SK-N-SH treated with all-trans-retinoic acid at 6 μM for 48 hours (cell line): ENCODE measurements around the gene CEP128.

Experiments used
- ATAC-seq: fragments of 200-7000 bp; cut with Tn5 transposase; 3 replicates; pipeline ENCODE4 v1.9.1; 2020; ENCODE audit warnings: mild to moderate bottlenecking, moderate library complexity
- ARNTL ChIP-seq: fragments of 450-650 bp; formaldehyde crosslinking; IDR thresholded peaks from 2 replicates; pipeline ENCODE4 v1.5.0; 2020; ENCODE audit warnings: low read depth, mild to moderate bottlenecking, moderate library complexity, borderline replicate concordance
- BACH2 ChIP-seq: fragments of 250-450 bp; sonication (Bioruptor Pico); IDR thresholded peaks from 2 replicates; pipeline ENCODE4 v1.9.0; 2021; ENCODE audit warnings: mild to moderate bottlenecking, borderline replicate concordance
- CSDC2 ChIP-seq: fragments of 250-450 bp; sonication (Bioruptor Pico); IDR thresholded peaks from 2 replicates; pipeline ENCODE4 v1.5.0; 2020; ENCODE audit warnings: mild to moderate bottlenecking, moderate library complexity
- CSRNP3 ChIP-seq: fragments of 250-450 bp; sonication (Bioruptor Pico); IDR thresholded peaks from 2 replicates; pipeline ENCODE4 v1.5.1; 2021; ENCODE audit warnings: mild to moderate bottlenecking, moderate library complexity
- ESRRG ChIP-seq: fragments of 250-450 bp; sonication (Bioruptor Pico); IDR thresholded peaks from 2 replicates; pipeline ENCODE4 v1.6.1; 2021; ENCODE audit warnings: mild to moderate bottlenecking
- GLIS3 ChIP-seq: fragments of 250-450 bp; sonication (Bioruptor Pico); IDR thresholded peaks from 2 replicates; pipeline ENCODE4 v1.5.0; 2020; ENCODE audit warnings: mild to moderate bottlenecking, moderate library complexity
- ISL1 ChIP-seq: fragments of 250-450 bp; sonication (Bioruptor Pico); IDR thresholded peaks from 2 replicates; pipeline ENCODE4 v2.1.2; 2022; ENCODE audit warnings: mild to moderate bottlenecking, moderate library complexity
- OSR1 ChIP-seq: fragments of 250-450 bp; sonication (Bioruptor Pico); IDR thresholded peaks from 2 replicates; pipeline ENCODE4 v1.8.0; 2022; ENCODE audit warnings: moderate library complexity, mild to moderate bottlenecking, inconsistent platforms
- PPARA ChIP-seq: fragments of 250-450 bp; sonication (Bioruptor Pico); IDR thresholded peaks from 2 replicates; pipeline ENCODE4 v1.5.0; 2020; ENCODE audit warnings: mild to moderate bottlenecking, borderline replicate concordance
- RARB ChIP-seq: fragments of 250-450 bp; sonication (Bioruptor Pico); IDR thresholded peaks from 2 replicates; pipeline ENCODE4 v1.8.0; 2021; ENCODE audit warnings: mild to moderate bottlenecking, moderate library complexity
- SNAI2 ChIP-seq: fragments of 250-450 bp; sonication (Bioruptor Pico); IDR thresholded peaks from 2 replicates; pipeline ENCODE4 v1.5.0; 2020; ENCODE audit warnings: mild to moderate bottlenecking, moderate library complexity
- TCF4 ChIP-seq: fragments of 250-450 bp; sonication (Bioruptor Pico); IDR thresholded peaks from 2 replicates; pipeline ENCODE4 v1.8.0; 2021; ENCODE audit warnings: mild to moderate bottlenecking, moderate library complexity, borderline replicate concordance
- TOX ChIP-seq: fragments of 250-450 bp; sonication (Bioruptor Pico); IDR thresholded peaks from 2 replicates; pipeline ENCODE4 v1.8.0; 2021; ENCODE audit warnings: mild to moderate bottlenecking, moderate library complexity, borderline replicate concordance
- ZFP3 ChIP-seq: fragments of 250-450 bp; sonication (Bioruptor Pico); IDR thresholded peaks from 2 replicates; pipeline ENCODE4 v1.5.0; 2020; ENCODE audit warnings: mild to moderate bottlenecking, moderate library complexity
- ZFP30 ChIP-seq: fragments of 450-650 bp; formaldehyde crosslinking; IDR thresholded peaks from 2 replicates; pipeline ENCODE4 v1.5.0; 2022; ENCODE audit warnings: mild to moderate bottlenecking, moderate library complexity
- ZNF565 ChIP-seq: fragments of 450-650 bp; formaldehyde crosslinking; conservative IDR thresholded peaks from 2 replicates; pipeline ENCODE4 v1.5.0; 2020; ENCODE audit warnings: low read depth, mild to moderate bottlenecking, moderate library complexity
- ZNF70 ChIP-seq: fragments of 450-650 bp; formaldehyde crosslinking; IDR thresholded peaks from 2 replicates; pipeline ENCODE4 v1.5.0; 2020; ENCODE audit warnings: mild to moderate bottlenecking, moderate library complexity
- ZNF8 ChIP-seq: fragments of 450-650 bp; formaldehyde crosslinking; IDR thresholded peaks from 2 replicates; pipeline ENCODE4 v1.5.0; 2020; ENCODE audit warnings: mild to moderate bottlenecking, moderate library complexity
- TF ChIP-seq, protein P1 (sequence below): fragments of 250-450 bp; sonication (Bioruptor Pico); IDR thresholded peaks from 2 replicates; pipeline ENCODE4 v1.5.0; 2020; ENCODE audit warnings: mild to moderate bottlenecking, moderate library complexity
- TF ChIP-seq, protein P2 (sequence below): fragments of 250-450 bp; sonication (Bioruptor Pico); IDR thresholded peaks from 2 replicates; pipeline ENCODE4 v1.8.0; 2021; ENCODE audit warnings: low read depth, mild to moderate bottlenecking, moderate library complexity, borderline replicate concordance
- TF ChIP-seq, protein P3 (sequence below): fragments of 250-450 bp; sonication (Bioruptor Pico); IDR thresholded peaks from 2 replicates; pipeline ENCODE4 v1.8.0; 2020; ENCODE audit warnings: mild to moderate bottlenecking, moderate library complexity, borderline replicate concordance
- TF ChIP-seq, protein P4 (sequence below): fragments of 250-450 bp; sonication (Bioruptor Pico); IDR thresholded peaks from 2 replicates; pipeline ENCODE4 v1.5.1; 2020; ENCODE audit warnings: low read depth, mild to moderate bottlenecking, moderate library complexity

CEP128 gene

GRCh38 chr14:80521456-80521855 is 420.1 kb downstream of the CEP128 start (continued):
- TF ChIP-seq, protein P1, sequence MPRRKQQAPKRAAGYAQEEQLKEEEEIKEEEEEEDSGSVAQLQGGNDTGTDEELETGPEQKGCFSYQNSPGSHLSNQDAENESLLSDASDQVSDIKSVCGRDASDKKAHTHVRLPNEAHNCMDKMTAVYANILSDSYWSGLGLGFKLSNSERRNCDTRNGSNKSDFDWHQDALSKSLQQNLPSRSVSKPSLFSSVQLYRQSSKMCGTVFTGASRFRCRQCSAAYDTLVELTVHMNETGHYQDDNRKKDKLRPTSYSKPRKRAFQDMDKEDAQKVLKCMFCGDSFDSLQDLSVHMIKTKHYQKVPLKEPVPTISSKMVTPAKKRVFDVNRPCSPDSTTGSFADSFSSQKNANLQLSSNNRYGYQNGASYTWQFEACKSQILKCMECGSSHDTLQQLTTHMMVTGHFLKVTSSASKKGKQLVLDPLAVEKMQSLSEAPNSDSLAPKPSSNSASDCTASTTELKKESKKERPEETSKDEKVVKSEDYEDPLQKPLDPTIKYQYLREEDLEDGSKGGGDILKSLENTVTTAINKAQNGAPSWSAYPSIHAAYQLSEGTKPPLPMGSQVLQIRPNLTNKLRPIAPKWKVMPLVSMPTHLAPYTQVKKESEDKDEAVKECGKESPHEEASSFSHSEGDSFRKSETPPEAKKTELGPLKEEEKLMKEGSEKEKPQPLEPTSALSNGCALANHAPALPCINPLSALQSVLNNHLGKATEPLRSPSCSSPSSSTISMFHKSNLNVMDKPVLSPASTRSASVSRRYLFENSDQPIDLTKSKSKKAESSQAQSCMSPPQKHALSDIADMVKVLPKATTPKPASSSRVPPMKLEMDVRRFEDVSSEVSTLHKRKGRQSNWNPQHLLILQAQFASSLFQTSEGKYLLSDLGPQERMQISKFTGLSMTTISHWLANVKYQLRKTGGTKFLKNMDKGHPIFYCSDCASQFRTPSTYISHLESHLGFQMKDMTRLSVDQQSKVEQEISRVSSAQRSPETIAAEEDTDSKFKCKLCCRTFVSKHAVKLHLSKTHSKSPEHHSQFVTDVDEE (CRISPR knock-in tag), result no peak
- TF ChIP-seq TOX (CRISPR knock-in tag), result no peak
- TF ChIP-seq, all 23 proteins: peak for 0

GRCh38 chr14:80519002-80519401 is 422.5 kb downstream of the CEP128 start:
- TF ChIP-seq, protein P1 (CRISPR knock-in tag), result no peak
- TF ChIP-seq, all 23 proteins: peak for 0
- ATAC-seq, result no peak

- TF ChIP-seq ZFP30, result no peak
- TF ChIP-seq, protein P2, sequence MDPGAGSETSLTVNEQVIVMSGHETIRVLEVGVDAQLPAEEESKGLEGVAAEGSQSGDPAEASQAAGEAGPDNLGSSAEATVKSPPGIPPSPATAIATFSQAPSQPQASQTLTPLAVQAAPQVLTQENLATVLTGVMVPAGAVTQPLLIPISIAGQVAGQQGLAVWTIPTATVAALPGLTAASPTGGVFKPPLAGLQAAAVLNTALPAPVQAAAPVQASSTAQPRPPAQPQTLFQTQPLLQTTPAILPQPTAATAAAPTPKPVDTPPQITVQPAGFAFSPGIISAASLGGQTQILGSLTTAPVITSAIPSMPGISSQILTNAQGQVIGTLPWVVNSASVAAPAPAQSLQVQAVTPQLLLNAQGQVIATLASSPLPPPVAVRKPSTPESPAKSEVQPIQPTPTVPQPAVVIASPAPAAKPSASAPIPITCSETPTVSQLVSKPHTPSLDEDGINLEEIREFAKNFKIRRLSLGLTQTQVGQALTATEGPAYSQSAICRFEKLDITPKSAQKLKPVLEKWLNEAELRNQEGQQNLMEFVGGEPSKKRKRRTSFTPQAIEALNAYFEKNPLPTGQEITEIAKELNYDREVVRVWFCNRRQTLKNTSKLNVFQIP (CRISPR knock-in tag), result no peak
- TF ChIP-seq CSDC2 (CRISPR knock-in tag), result no peak
- no peak for TF ChIP-seq ZNF8 (CRISPR knock-in tag)
- no peak for TF ChIP-seq TCF4
- no peak for TF ChIP-seq ARNTL
- no peak for TF ChIP-seq TOX (CRISPR knock-in tag)
- no peak for TF ChIP-seq ZNF70 (CRISPR knock-in tag)
- TF ChIP-seq CSRNP3, result no peak
- TF ChIP-seq SNAI2, result no peak
- TF ChIP-seq ISL1 (CRISPR knock-in tag), result no peak
- TF ChIP-seq ESRRG (CRISPR knock-in tag), result no peak
- no peak for TF ChIP-seq RARB (CRISPR knock-in tag)
- no peak for TF ChIP-seq GLIS3 (CRISPR knock-in tag)
- TF ChIP-seq OSR1 (CRISPR knock-in tag), result no peak
- no peak for TF ChIP-seq ZFP3 (CRISPR knock-in tag)
- no peak for TF ChIP-seq PPARA (CRISPR knock-in tag)
- ATAC-seq, result no peak
Measured at GRCh38 chr14:80518173-80518572, 423.4 kb downstream of the CEP128 start.

GRCh38 chr14:80507292-80507869 is 434.2 kb downstream of the CEP128 start:
- no peak for ATAC-seq
- no peak for TF ChIP-seq ZFP30
- no peak for TF ChIP-seq TOX (CRISPR knock-in tag)
- no peak for TF ChIP-seq ZFP3 (CRISPR knock-in tag)
- TF ChIP-seq, protein P3, sequence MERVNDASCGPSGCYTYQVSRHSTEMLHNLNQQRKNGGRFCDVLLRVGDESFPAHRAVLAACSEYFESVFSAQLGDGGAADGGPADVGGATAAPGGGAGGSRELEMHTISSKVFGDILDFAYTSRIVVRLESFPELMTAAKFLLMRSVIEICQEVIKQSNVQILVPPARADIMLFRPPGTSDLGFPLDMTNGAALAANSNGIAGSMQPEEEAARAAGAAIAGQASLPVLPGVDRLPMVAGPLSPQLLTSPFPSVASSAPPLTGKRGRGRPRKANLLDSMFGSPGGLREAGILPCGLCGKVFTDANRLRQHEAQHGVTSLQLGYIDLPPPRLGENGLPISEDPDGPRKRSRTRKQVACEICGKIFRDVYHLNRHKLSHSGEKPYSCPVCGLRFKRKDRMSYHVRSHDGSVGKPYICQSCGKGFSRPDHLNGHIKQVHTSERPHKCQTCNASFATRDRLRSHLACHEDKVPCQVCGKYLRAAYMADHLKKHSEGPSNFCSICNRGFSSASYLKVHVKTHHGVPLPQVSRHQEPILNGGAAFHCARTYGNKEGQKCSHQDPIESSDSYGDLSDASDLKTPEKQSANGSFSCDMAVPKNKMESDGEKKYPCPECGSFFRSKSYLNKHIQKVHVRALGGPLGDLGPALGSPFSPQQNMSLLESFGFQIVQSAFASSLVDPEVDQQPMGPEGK (CRISPR knock-in tag), result no peak
- TF ChIP-seq GLIS3 (CRISPR knock-in tag), result no peak
- no peak for TF ChIP-seq ARNTL
- TF ChIP-seq, protein P4, sequence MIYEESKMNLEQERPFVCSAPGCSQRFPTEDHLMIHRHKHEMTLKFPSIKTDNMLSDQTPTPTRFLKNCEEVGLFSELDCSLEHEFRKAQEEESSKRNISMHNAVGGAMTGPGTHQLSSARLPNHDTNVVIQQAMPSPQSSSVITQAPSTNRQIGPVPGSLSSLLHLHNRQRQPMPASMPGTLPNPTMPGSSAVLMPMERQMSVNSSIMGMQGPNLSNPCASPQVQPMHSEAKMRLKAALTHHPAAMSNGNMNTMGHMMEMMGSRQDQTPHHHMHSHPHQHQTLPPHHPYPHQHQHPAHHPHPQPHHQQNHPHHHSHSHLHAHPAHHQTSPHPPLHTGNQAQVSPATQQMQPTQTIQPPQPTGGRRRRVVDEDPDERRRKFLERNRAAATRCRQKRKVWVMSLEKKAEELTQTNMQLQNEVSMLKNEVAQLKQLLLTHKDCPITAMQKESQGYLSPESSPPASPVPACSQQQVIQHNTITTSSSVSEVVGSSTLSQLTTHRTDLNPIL (CRISPR knock-in tag), result no peak
- TF ChIP-seq OSR1 (CRISPR knock-in tag), result no peak
- TF ChIP-seq BACH2 (CRISPR knock-in tag), result no peak
- TF ChIP-seq ZNF70 (CRISPR knock-in tag), result no peak
- TF ChIP-seq RARB (CRISPR knock-in tag), result no peak
- no peak for TF ChIP-seq ZNF8 (CRISPR knock-in tag)
- TF ChIP-seq CSRNP3, result no peak
- no peak for TF ChIP-seq ISL1 (CRISPR knock-in tag)
- no peak for TF ChIP-seq CSDC2 (CRISPR knock-in tag)
- TF ChIP-seq TCF4, result no peak
- no peak for TF ChIP-seq ESRRG (CRISPR knock-in tag)
- no peak for TF ChIP-seq ZNF565 (CRISPR knock-in tag)
